Mammary epithelial cell (primary cell): ENCODE measurements around the gene DCST2.

ENCODE experiments used
- EZH2 ChIP-seq: IDR thresholded peaks from 2 replicates; pipeline ENCODE4 v1.6.1; 2012; ENCODE audit warnings: low read length, inconsistent platforms, borderline replicate concordance
- TF ChIP-seq, protein P1 (sequence below), 2 donors: IDR thresholded peaks in 1 of 2; conservative IDR thresholded peaks in 1 of 2; 2 replicates each; pipeline ENCODE4 v1.5.1; 2011 to 2012; ENCODE audit warnings: inconsistent platforms in 2 of 2, low read length in 2 of 2, mild to moderate bottlenecking in 2 of 2, control low read depth in 1 of 2, low read depth in 1 of 2; ENCODE audit not compliant: insufficient read depth in 1 of 2; ENCODE audit errors: extremely low read depth in 1 of 2

DNA sequence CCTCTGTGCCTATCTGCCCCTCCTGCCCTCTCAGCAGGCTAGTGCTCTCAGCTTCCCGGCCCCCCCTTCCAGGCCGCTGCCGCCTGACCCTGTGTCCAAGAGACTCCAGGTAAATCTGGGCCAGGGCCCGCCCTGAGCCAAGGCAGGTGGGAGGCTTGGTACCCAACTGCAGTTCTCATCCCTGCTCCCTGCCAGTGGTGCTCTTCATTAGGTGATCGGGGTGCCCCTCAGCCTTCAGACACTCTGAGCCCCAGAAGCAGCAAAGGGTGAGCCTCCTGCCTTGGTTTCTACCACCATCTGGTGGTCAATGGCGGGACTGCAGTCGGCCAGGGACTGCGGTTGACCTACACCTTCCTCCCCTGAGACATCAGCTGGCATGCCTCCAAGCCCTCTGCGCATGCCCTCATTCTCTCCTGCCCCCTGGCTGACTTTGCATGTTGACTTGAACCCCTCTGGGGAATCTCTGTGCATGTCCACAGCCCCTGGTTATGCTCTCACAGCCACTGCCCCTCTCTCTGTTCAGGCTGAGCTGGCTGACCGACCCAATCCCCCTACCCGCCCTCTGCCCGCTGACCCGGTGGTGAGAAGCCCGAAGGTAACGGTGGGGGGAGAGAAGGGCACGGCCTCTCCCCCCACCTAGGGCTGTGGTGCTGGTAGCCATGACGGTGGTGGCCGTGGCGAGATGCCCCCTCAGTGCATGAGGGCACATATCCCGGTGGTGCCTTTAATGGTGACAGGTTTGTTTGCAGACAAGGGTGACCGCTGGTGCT, 28.0 kb upstream of the DCST2 start:
- TF ChIP-seq, protein P1, sequence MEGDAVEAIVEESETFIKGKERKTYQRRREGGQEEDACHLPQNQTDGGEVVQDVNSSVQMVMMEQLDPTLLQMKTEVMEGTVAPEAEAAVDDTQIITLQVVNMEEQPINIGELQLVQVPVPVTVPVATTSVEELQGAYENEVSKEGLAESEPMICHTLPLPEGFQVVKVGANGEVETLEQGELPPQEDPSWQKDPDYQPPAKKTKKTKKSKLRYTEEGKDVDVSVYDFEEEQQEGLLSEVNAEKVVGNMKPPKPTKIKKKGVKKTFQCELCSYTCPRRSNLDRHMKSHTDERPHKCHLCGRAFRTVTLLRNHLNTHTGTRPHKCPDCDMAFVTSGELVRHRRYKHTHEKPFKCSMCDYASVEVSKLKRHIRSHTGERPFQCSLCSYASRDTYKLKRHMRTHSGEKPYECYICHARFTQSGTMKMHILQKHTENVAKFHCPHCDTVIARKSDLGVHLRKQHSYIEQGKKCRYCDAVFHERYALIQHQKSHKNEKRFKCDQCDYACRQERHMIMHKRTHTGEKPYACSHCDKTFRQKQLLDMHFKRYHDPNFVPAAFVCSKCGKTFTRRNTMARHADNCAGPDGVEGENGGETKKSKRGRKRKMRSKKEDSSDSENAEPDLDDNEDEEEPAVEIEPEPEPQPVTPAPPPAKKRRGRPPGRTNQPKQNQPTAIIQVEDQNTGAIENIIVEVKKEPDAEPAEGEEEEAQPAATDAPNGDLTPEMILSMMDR (conservative IDR thresholded peaks at IDR 0.05 in 1 of 2, IDR thresholded peaks at IDR 0.05 in 1 of 2; ENCODE audit: extremely low read depth in 1 of 2, insufficient read depth in 1 of 2, low read depth in 1 of 2, low read length in 2 of 2) = peak; percentile 98
- TF ChIP-seq EZH2 = no peak
